Hematopoietic multipotent progenitor cell (in vitro differentiated cells): ENCODE measurements around the gene PIPOX. TPM values are rescaled to one million over a fixed set of nuclear protein-coding genes. Genes with fewer than 3 reads are reported as not detected.

Experiments
- DNase-seq, 3 donors: peaks; one replicate each; pipeline ENCODE4 v3.0.0-alpha.2; 2011 to 2015; ENCODE audit warnings: low read depth in 2 of 3, low spot score in 2 of 3
- total RNA-seq: library from RNA; depleted of rRNA; stranded (reverse); fragments of >200 nt; gene quantifications from one replicate; pipeline ENCODE4 v1.2.3, GENCODE V29; 2012

Gene PIPOX
- total RNA-seq, 1 donor: 9.7 TPM

DNA sequence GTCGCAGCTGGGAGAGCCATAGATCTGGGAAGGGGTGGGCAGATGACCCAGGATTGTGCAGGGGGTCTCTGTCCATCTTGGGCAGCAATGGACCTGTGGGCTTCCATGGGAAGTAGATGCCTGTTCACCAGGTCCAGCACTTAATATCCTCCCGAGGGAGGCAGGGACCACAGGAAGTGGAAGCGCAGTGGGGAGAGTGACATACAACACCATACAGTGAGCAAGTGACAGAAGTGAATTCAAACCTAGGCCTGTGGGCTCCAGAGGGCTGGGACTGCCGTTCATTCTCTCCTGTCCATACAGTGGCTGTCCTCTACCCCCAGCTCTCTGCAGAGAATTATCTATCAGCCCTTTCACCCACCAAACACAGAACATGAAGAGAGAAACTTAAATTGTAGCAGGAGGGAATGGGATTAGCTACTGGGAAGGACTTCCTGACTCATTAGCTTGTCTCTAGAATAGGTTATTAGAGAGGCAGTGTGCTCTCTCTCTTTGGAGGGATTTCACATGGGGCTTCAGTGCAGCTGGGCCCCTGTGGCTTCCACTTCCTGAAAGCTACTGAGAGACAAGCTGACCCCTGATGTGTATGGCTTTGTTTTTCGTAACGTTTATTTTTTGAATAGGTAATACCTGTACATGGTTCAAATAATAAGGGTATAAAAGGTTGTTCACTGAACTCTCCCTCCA is 24.0 kb upstream of the PIPOX start:
- DNase-seq: no peak

DNA sequence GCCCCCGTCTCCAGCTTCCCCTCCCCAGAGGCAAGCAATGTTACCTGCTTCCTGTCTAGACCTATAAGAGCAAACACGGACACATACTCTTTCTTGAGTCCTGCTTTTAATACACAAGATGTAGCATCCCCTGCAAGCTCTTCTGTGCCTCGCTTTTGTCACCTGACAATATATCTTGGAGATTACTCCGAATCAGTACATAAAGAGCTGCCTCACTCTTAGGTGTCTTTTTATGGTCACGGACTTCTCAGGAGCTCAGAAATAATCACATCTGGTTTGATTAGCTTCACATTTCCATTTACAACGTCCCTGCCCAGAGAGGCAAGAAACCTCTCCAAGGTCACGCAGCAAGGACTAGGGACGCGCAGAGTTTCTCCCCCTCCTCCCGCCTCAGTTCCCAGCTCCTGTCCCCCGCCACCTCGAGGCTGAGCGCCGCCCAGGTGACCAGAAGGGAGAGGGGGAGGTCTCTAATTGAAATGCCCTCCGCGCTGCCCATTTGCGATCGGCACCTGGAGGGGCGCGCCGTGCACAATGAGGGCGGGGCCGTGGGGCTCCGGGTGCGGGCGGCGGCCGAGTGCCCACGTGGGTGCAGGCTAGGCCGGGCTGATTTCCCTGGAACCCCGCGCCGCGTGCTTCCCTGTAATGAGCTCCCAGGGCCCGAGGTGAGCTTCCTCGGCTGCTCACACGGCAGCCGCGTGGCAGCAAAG is 23.3 kb upstream of the PIPOX start:
- no peak for DNase-seq

DNA sequence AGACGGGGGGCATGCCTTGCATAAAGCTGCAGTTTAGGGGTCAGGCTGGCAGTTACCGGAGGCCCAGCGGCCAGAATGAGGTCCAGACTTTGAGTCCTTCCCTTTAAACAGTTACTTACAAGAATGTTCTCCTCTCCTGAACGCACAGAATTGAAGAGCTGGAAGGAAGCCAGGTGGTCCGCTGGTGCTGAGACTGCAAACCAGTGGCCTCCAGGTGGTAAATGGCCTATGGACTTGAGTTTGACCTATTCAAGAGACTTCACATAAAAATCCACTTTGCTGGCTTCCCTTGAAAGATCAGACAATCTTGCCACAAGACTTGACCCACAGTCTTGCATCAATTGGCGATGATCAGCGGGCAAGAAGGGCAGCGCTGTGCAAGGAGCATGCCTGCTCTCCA is 22.4 kb upstream of the PIPOX start:
- DNase-seq: no peak

DNA sequence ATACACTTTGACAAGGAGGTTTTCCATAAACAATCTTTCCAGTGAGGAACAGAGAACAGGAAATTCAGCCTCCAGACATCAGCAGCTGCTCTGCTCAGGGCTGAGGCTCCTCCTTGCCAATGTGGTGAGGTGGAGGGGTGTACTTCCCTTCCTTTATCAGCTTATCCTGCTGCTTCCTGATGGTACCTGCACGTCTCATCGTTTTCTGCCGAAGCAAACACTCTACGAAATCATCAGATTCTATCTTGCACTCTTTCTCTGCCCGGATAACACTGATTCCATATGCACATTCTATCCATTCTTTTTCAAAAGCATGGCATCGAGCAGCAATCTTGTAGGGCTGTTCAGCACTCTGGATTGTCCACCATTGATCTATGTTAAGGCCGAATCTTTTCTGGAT is 21.7 kb upstream of the PIPOX start:
- no peak for DNase-seq

DNA sequence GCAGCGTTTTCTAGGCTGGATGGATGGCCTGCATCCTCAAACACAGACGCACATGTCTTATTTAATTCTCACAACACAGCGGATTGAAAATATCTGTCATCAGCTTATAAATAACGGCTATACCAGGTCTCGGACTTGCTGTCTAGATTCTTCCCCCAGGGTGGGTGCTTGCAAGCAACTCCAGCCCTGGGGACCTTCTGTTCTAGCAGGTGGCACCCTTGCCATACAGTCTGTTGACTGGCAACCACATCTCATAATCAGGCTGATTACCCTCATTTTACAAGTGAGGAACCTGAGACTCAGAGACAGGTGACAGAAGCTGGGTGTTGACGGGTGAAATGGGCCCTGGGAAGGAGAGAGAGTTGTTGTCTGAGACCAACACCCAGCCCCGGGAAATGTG is 20.9 kb upstream of the PIPOX start:
- no peak for DNase-seq

DNA sequence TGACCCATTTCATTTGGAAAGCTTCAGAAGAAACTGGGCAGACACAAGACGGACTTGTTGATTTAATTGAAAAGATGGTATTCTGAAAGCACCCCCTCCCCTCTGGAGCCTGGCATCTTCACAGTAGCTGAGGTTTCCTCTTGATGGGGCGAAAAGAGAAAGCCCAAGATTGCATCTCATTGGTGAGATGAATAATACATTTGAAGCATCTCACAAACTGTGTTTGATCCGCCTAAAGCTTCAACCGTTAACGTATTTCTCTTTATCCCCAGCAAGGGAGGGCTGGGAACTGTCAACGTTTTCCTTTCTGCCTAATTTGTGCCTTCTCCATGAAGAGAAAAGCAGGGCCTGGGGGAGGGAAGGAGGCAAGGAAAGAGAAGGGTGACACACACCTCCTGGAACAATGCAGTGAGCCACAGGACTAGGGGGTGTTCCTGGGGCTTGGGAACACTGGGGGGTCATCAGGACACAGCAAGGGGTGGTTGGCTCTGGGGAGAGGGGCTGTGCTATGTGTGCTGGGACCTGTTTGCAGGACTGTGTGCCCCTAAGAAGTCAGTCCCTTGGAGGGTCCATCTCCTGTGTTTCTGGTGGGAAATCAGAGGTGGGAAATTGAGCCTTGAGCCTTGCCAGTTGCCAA is 18.5 kb upstream of the PIPOX start:
- no peak for DNase-seq

DNA sequence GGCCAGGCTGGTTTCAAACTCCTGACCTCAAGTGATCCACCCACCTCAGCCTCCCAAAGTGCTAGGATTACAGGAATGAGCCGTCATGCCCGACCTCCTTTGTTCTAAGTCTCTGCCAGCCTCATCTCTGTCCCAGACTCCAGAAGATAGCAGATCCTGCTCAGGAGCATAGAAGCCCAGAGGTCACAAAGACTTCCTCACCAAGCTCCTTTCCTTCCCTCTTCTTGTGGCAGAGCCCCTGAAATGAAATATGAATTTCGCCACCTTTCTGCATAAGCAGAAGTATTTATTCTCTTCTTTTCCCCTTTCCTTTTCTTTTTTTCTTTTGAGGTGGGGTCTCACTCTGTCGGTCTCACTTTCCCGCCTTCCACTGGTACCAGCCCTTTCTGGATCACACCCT is 11.5 kb upstream of the PIPOX start:
- no peak for DNase-seq

DNA sequence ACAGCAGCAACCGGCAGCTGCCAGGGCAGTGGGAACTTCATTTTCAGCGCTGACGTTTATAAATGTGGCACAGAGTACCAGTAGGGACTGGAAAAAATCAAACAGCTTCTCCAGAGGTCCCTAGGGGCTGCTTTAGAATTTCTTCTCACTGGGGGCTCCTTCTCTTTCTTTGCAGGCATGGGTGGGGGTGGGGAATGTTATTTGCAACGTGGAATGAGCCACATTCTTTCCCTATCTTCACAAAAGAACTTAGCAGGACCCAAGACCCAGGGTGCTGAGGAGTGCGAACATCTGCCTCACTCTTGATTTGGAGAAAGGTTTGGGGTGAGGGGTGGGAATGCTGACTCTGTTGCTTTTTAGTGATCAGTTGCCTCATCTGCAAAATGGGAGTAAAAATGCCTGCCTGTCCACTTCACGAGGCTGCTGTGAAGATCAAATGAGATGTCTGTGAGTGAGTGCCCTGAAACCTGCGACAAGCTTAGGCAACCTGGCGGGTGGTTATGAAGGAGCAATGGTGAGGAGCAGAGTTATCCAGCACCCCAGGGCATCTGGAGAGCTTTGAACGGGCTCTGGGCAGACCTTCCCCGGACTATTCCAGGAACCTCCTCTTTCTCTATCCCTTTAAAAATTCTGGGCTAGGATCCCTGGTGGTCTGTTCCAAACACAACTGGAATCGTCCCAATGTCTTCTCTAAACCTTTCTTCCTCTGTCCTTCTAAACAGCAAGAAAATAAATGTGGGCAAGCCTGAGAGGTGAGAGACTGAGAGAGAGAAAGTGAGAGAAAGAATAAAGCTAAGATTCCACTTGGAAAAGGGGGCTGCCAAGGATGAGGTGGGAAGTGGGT is 10.7 kb upstream of the PIPOX start:
- no peak for DNase-seq

DNA sequence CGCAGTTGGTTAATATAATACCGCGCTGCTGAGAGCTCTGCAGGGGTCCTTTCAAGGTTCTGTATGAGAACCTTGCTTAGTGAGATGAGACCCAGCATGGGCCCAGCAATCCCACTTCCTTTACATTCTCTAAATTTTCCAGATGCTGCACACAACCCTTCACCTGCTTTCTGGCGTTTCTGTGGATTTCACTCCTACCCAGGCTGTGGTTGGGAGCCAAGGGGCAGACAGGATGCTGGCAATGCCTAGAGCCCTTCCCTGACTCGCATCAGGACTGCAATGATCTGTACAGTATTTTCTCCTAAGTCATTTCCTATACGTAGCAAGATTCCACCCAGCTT is 10.1 kb upstream of the PIPOX start:
- no peak for DNase-seq

DNA sequence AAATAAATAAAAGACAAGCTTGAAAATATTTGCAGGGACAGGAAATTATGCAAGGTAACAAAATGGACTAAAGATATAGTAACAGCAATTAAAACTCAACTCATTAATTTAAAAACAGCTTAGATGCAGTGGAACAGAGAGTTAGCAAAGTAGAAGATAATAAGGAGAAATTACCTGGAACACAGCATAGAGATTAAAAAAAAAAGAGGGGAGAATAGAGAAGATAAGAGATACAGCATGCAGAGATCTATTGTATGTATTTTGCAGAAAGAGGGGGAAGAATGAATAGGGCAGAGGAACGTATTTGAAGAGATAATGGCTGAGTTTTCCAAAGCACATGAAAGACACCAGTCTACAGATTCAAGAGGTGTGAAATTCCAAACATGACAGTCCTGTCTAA is 8.4 kb upstream of the PIPOX start:
- DNase-seq: no peak

DNA sequence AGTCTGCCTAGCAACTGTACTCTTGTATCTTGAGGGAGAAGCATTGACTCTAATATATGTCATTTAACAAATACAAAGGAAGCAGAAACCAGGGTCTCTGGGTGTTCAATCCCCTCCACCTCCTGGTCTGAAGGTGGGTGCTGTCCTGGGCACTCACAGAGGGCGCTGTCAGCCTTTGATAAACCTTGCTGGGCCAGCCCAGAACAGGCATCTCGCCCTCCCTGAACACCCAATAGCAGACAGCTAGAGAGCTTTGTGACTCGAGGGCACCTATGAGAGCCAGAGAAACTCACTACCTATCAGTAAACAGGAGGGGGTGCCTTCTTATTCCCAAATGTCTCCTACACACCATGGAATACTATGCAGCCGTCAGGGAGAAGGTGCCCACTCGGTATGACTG is 6.4 kb upstream of the PIPOX start:
- DNase-seq: no peak

DNA sequence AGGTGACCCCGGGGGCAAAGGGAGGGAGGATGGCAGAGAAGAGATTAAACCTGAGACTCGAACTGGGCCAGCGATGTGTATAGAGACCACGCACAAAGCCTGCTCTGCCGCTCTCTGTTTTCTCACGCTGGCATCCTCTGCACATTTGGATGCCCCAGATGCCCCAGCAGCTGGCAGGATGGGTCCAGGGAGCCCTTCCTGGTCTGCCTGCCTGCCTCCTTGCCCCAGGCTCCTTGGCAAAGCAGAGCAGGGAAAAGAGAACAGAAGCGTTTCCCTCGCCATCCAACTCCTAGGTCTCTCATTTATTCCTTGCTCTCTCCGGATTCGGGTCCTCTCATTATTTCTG is 5.2 kb upstream of the PIPOX start:
- no peak for DNase-seq

DNA sequence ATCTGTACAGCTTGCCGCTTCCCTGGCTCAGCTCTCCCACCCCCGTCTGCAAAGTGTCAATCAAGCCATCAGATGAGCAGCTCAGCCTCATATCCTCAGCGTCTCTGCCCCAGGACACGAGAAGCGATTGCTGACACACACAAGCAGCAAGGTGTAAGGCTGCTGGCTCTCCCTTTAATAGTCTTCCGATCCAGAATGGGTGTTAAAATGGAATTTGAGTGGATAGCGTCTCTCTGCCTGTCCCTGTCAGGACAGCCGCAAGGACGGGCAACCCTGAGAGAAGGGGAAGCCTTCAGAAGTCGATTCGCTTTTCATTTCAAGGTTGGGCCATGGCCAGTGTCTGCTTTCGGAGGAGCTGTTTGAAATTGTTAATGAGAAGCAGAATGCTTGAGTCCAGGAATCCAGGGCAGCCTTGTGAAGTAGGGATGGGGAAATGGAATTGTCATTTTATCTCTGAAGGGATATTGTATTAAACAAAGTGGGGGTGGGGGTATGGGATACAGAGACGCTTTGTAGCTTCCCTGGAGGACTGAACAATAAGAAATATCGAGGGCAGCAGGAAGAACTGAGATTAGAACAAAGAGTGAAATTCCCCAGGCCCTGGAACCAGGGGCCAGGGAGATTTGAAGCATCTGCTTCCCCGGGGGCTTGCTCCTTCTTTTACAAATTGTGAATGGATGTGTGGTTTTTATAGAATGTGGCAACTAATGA is 4.7 kb upstream of the PIPOX start:
- no peak for DNase-seq

DNA sequence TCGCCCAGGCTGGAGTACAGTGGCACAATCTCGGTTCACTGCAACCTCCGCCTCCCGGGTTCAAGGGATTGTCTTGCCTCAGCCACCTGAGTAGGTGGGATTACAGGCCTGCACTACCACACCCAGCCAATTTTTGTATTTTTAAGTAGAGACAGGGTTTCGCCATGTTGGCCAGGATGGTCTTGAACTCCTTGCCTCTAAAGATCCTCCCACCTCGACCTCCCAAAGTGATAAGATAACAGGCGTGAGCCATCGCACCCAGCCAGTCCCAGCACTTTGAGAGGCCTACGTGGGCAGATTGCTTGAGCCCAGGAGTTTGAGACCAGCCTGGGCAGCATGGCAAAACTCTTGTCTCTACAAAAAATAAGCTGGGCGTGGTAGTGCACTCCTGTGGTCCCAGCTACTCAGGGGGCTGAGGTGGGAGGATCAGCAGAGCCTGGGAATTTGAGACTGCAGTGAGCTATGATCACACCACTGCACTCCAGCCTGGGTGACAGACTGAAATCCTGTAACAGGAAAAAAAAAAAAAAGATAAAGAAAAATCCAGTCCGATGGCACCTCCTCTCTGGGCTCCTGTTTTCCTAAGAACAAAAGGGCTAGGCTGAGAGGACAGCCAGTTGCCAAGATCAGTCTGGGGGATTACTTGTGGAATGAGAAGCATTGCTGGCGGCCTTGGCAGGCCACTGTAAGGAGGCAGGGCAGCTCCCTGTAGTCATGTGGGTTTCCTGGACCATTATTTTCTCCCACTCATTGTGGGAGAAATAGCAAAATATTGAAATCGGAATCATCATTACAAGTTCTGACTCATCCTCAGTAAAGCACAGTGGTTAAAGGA is 3.0 kb upstream of the PIPOX start:
- no peak for DNase-seq

DNA sequence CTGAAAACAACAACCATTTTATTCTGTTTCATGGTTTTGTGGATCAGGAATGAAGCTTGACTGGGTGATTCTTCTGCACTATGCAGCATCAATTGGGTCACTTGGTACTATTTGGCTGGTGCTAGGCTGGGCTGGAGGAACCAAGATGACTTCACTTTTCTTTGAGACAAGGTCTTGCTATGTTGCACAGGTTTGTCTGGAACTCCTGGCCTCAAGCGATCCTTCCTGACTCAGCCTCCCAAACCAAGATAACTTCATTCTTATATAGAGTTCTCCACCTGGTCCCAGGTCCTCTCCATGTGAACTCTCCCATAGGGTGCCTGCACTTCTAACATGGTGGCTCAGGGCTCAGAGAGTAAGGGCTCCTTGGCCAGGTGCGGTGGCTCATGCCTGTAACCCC is 1.9 kb upstream of the PIPOX start:
- DNase-seq: no peak

DNA sequence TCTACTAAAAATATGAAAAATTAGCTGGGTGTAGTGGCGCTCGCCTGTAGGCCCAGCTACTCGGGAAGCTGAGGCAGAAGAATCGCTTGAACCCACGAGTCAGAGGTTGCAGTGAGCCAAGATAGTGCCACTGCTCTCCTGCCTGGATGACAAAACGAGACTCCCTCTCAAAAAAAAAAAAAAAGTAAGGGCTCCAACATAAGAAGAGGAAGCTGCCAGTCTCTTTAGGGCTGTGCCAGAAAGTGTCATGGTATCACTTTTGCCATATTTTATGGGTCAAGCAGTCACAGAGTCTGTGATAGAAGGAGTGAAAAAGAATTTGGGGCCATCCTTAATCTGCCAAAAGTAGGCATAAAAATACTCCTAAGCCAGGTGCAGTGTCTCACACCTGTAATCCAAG is 1.4 kb upstream of the PIPOX start:
- DNase-seq: no peak

DNA sequence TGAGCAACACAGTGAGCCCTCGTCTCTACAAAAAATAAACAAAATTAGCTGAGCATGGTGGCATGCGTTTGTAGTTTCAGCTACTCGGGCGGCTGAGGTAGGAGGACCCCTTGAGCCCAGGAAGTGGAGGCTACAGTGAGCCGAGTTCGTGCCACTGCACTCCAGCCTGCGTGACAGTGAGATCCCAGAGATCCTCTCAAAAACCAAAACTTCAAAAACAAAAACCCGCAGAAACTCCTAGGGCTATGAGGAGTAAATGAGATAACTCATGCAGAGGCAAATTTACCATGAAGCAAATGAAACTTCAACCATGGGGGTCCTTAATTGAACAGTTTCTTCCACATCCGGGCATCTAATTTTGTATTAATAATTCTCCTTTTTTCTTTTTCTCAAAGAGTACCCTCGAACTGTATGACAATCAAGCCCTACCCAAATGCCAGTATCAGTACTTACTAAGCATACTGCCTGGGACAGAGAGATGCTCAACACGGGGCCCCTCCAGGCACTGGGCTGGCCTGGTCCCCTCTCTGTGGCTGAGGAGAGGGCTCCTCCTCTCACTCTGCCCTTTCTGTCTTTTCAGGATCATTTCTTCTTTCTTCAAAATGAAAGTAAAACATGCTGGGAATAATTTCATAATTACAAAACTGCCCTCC is 789 bp upstream of the PIPOX start:
- no peak for DNase-seq

DNA sequence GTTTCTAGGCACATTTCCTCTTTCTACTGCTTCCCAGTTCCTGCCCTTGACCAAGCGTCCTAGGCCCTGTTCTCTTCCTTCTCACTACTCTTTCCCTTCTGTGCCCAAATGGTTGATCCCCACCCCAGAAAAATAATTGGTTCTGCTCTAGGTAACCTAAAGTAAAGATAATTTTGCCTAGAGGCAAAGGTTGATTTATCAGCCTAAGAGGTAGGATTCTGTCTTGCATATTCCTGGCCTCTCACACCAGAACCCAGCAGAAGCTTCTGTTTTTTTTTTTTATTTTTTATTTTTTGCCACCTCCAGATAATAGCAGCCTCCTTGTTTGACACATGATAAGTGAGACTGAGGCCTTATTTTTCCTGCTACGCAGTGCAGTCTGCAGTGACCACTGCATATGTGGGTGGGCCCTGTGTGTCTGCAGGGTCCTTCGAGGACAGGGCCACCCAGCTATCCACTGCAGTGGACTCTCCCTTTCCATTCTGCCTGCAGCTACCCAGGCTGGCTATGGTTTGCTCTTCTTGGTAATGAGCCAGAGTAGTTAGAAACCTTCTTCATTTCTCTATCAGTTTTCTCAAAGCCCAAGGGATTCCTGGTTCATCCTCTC is 701 bp downstream of the PIPOX start:
- no peak for DNase-seq

DNA sequence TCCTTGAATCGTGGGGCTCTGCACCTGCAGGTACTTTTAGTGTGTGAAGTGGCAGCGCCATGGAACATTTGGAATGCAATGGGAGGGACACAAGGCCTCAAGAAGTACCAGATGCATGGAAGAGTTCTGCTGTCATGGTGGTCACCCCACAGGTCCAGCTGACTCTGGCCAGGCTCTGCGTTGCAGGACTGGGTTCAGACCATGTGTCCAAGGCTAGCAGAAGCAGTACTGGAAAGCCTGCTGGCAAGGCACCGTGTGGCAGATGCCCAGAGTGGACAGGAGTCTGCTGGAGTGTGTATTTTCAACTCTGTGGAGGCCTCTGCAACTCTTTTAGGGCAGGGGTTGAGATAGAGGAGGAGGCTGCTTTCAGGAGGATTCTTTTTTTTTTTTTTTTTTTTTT is 2.1 kb downstream of the PIPOX start:
- no peak for DNase-seq
